Measurements from ENCODE around the gene ANKRD63. TPM values are rescaled to one million over a fixed set of nuclear protein-coding genes. Genes with fewer than 3 reads are reported as not detected.
A peak's percentile ranks its signal among the peaks of the same experiment; 100 is the strongest.

Gene ANKRD63
- total RNA-seq, 6 experiments from 2014 or later = not detected

- DNase-seq = peak; percentile 90
- no peaks in the 10 kb centered on the region for H3K36me3 Mint-ChIP-seq (ENCODE audit: low read depth)
- peaks cover 9% of the 10 kb centered on the region for H3K27me3 Mint-ChIP-seq (ENCODE audit: insufficient read depth)
- peak overlapping the region; percentile 86 for H3K27ac Mint-ChIP-seq
- TF ChIP-seq, protein P1, sequence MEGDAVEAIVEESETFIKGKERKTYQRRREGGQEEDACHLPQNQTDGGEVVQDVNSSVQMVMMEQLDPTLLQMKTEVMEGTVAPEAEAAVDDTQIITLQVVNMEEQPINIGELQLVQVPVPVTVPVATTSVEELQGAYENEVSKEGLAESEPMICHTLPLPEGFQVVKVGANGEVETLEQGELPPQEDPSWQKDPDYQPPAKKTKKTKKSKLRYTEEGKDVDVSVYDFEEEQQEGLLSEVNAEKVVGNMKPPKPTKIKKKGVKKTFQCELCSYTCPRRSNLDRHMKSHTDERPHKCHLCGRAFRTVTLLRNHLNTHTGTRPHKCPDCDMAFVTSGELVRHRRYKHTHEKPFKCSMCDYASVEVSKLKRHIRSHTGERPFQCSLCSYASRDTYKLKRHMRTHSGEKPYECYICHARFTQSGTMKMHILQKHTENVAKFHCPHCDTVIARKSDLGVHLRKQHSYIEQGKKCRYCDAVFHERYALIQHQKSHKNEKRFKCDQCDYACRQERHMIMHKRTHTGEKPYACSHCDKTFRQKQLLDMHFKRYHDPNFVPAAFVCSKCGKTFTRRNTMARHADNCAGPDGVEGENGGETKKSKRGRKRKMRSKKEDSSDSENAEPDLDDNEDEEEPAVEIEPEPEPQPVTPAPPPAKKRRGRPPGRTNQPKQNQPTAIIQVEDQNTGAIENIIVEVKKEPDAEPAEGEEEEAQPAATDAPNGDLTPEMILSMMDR (IDR thresholded peaks at IDR 0.05) = no peak
- H3K4me1 Mint-ChIP-seq (ENCODE audit: low read depth) = peaks cover 24% of the 10 kb centered on the region
- no peak overlapping the region for H3K4me3 Mint-ChIP-seq
- H3K9me3 Mint-ChIP-seq = no peaks in the 10 kb centered on the region
Measured at GRCh38 chr15:40266828-40267304, 16.0 kb downstream of the ANKRD63 start.

GRCh38 chr15:40265875-40266274 is 17.0 kb downstream of the ANKRD63 start:
- Mint-ChIP-seq H3K4me3 (no peak overlapping the region), H3K27ac (no peak overlapping the region), H3K27me3 (ENCODE audit: insufficient read depth) (peaks cover 11% of the 10 kb centered on the region), H3K9me3 (no peaks in the 10 kb centered on the region), H3K36me3 (ENCODE audit: low read depth) (no peaks in the 10 kb centered on the region), H3K4me1 (ENCODE audit: low read depth) (peaks cover 24% of the 10 kb centered on the region)
- DNase-seq = no peak
- TF ChIP-seq, protein P1 (IDR thresholded peaks at IDR 0.05) = no peak

DNA sequence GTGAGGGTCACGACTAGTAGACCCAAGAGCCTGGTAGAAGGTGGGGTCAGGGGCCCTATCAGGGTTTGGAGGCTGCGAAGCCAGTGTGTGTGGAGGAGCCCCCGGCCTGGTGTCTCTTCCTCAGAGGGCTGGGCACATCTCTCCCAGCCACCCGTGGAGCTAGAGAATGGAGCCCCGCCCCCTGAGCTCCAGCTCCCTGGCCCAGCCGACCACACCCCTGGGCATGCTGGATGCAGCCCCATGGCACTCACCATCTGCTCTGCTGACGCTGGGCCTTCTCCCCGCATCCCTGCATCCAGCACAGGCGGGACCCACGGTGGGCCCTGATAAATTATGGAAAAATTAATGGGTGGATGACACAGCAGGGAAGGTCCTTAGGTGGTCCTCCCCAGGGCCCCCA is 17.5 kb downstream of the ANKRD63 start:
- H3K27ac Mint-ChIP-seq = no peak overlapping the region
- no peaks in the 10 kb centered on the region for H3K36me3 Mint-ChIP-seq (ENCODE audit: low read depth)
- H3K4me3 Mint-ChIP-seq = no peak overlapping the region
- TF ChIP-seq, protein P1 (IDR thresholded peaks at IDR 0.05) = no peak
- peaks cover 8% of the 10 kb centered on the region for H3K27me3 Mint-ChIP-seq (ENCODE audit: insufficient read depth)
- H3K9me3 Mint-ChIP-seq = no peaks in the 10 kb centered on the region
- DNase-seq = no peak
- peaks cover 24% of the 10 kb centered on the region for H3K4me1 Mint-ChIP-seq (ENCODE audit: low read depth)

GRCh38 chr15:40264321-40265153 is 18.3 kb downstream of the ANKRD63 start:
- Mint-ChIP-seq H3K9me3 (no peaks in the 10 kb centered on the region), H3K36me3 (ENCODE audit: low read depth) (no peaks in the 10 kb centered on the region), H3K4me3 (no peak overlapping the region), H3K27ac (no peak overlapping the region), H3K4me1 (ENCODE audit: low read depth) (peaks cover 24% of the 10 kb centered on the region), H3K27me3 (ENCODE audit: insufficient read depth) (peaks cover 5% of the 10 kb centered on the region; the same call in 1 of the 2 replicates)
- TF ChIP-seq, protein P1 (IDR thresholded peaks at IDR 0.05) = no peak
- DNase-seq = no peak

DNA sequence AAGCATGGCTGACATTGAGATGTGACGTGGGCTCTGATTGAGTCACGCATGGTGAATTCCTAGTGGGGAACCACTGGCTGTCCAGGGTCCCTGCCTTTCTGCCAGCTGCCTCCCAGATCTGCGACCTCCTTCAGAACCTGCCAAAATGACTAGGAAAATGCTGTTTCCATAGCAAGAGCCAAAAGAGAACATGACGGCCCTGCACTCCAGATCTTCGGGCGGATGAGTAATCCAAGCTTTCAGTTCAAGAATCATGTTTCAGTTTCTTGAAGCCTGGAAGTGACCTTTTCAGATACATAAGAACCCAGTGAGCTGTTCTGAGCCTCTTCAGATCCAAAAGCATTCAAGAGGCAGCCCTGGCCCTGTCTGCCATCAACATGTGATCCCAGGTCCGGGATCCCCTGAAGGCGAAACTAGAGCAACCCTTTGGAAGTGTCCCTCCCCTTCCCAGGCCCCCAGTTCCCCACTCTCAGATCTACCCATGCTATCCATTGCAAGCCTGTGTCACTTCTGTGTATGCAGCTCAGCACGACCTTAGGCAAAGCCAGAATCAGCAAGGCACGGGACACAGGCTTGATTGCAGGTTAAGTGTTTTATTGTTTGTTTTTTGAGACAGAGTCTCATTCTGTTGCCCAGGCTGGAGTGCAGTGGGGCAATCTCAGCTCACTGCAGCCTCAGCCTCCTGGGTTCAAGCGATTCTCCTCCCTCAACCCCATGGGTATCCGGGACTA is 19.7 kb downstream of the ANKRD63 start:
- TF ChIP-seq, protein P1 (IDR thresholded peaks at IDR 0.05) = peak; percentile 29; the same call in 1 of the 2 replicates
- Mint-ChIP-seq H3K36me3 (ENCODE audit: low read depth) (no peaks in the 10 kb centered on the region), H3K9me3 (no peaks in the 10 kb centered on the region), H3K27me3 (ENCODE audit: insufficient read depth) (peaks cover 6% of the 10 kb centered on the region; the same call in 1 of the 2 replicates), H3K4me1 (ENCODE audit: low read depth) (peaks cover 34% of the 10 kb centered on the region), H3K27ac (peak overlapping the region; percentile 75), H3K4me3 (peak overlapping the region; percentile 44)
- peak; percentile 50 for DNase-seq
